ENCODE data around the gene CLCNKB. TPM values are rescaled to one million over a fixed set of nuclear protein-coding genes. Genes with fewer than 3 reads are reported as not detected.
"Not testable (repeated sequence)": the region's sequence is repeated elsewhere in the genome, so short reads cannot be mapped to it uniquely, and the experiment has no call there.

CLCNKB gene
- total RNA-seq, 2 donors from 2014 or later, result 0.14 TPM; not detected in 1

DNA sequence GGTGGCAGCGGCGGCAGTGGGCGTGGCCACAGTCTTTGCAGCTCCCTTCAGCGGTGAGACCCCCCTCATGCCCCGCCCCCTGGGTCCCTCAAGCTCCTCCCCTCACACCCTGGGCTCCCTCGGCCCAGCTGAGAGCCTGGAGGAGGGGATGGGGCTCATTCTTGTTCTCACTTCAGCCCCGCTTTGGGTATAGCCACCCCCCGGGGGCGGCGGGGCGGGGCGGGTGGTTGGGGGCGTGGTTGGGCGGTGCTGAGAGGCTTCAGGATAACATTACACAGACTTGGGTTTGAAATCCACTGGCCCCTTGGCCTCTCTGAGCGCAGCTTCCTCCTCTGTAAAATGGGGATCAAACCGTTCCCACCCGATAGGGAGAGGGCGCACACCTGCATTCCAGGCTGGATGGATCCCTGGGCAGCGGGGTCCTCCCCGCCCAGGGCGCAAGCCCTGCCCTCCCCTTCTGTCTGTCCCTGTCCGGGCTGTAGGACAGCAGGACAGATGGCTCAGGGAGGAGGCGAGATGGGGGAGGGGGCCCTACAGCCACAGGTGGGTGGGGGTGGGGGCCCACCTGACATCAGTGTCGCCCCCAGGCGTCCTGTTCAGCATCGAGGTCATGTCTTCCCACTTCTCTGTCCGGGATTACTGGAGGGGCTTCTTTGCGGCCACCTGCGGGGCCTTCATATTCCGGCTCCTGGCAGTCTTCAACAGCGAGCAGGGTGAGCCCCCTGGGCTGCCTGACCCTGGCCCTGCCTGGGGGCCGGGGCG is 16.7 kb upstream of the CLCNKB start:
- ATAC-seq (peak; percentile 49), DNase-seq (peak in 1 of 2 donors; percentile 31)
- intact Hi-C loops (cut with DNase I, micrococcal nuclease), result no loop called here

DNA sequence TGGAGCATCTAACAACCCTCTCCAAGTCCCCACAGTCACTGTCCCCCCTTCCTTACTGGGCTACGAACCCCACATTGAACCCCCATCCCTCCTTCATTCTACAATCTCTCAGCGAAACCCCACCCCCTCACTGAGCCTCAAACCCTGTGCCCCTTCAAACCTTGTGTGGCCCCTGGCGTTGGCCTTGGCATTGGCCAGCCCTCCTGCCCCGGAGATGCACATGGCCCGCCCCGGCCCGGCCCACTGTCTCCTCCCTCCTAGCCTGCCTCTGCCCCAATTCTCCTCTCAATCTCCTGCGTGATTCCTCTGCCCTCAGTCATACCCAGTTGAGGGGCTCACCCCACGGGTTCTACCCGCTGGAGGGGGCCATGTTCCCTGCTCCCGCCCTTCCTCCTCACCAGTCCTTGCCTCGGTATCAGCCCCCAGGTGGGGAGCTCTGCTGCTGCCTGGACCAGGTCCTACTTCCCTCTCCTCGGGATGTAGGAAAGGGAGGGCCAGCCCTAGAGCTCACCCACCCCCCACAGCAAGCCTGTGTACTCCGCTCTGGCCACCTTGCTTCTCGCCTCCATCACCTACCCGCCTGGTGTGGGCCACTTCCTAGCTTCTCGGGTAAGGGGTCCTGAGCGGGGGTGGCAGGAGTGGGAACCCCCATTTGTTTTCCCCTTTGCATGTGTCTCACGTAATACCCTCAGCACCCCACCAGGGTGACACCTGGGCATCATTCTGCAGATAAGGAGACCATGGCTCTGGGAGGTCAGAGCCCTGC is 15.2 kb upstream of the CLCNKB start:
- no peak for DNase-seq
- intact Hi-C loops (cut with DNase I, micrococcal nuclease), result no loop called here
- ATAC-seq, result no peak

DNA sequence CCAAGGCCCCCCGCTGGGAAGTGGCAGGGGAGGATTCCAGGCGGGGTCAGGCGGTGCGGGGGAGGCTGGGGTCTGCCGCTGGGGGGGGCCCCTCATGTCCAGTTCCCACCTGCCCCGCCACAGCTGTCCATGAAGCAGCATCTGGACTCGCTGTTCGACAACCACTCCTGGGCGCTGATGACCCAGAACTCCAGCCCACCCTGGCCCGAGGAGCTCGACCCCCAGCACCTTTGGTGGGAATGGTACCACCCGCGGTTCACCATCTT is 14.6 kb upstream of the CLCNKB start:
- intact Hi-C loops (cut with DNase I, micrococcal nuclease); ATAC-seq: not testable (repeated sequence)

DNA sequence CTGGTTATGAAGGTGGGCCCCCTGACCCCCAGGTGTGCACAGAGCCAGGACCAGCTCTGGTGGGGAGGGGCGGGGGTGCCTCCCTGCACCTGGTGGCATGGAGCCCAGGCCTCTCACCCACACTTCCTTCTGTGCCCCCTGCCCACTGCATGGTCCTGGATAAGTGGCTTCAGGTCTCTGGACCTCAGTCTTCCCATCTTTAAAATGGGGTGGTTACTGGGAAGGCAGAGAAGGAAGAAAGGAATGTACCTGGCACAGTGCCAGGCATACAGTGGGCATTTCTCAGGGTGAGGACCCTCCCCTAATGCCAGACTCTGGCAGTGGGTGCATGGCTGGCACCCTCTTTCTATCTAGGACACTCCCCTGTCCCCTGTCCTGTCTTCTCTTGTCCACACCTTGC is 14.3 kb upstream of the CLCNKB start:
- DNase-seq (no peak), ATAC-seq (no peak)
- intact Hi-C loops (cut with DNase I, micrococcal nuclease), result no loop called here

More for the DNA sequence above, 14.6 kb upstream of the CLCNKB start:
- DNase-seq, result not testable (repeated sequence)

DNA sequence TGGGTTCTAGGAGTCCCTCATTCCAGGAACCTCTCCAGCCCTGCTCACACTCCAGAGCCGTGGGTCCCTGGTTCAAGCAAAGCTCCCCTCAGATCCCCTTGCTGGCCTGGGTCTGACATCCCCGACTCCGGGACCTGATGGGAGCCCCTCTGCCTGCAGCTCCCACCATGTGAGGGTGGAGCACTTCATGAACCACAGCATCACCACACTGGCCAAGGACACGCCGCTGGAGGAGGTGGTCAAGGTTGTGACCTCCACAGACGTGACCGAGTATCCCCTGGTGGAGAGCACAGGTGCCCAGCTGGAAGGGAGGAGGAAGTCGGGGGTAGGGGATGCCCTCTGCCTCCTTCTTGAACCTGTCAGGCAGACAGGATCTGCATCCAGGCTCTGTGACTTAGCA is 12.0 kb upstream of the CLCNKB start:
- intact Hi-C loops (cut with DNase I, micrococcal nuclease), result no loop called here
- ATAC-seq (no peak), DNase-seq (no peak)

DNA sequence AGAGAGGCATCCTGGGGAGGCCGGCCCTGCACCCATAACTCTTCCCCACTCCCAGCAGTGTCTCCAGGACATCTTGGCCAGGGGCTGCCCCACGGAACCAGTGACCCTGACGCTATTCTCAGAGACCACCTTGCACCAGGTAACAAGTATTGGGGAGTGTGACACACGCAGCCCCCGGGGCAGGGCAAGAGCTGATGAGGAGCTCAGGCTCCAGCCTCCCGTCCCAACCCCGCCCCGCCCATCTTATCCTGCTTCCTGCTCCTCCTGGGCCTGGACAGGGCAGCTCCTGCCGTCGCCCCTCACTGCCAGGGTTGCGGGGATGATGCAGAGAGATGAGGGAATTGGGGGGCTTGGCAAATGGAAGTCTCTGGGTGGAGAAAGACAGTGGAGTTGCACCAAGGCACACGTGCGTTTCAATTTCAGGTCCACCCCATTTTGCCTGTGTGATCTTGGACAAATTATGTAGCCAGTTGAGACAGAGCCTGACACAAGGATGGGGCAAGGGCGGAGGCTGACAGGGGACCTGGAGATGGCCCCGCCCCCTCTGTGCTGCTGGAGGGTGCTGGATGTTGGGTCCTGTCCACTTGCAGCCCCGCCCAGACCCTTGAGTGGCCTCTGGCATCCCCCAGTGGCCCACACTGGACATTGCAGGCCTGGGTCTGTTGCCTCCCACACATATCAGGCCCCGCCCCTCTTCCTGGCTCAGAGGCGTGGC is 11.0 kb upstream of the CLCNKB start:
- peak; percentile 78 to 81 for DNase-seq
- intact Hi-C loops (cut with DNase I, micrococcal nuclease), result no loop called here
- peak; percentile 97 for ATAC-seq

DNA sequence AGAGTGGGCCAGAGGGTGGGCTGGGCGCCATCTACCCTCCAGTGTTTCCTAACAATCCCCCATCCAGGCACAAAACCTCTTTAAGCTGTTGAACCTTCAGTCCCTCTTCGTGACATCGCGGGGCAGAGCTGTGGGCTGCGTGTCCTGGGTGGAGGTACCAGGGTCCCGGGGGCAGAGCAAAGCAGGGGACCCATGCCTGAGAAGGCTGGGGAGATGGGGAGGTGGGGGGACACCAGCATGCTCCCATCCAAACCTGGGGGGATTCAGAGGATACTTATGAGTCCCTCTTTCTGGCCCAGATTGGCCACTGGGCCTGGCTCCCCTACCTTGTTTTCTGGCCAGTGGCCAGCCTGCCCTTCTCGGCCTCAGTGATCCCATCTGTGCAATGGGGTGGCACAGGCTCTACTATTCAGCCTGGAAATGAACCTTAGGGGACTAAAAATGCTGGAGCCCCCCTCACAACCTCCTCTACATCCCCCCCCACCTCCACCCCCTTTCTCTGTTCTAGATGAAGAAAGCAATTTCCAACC is 10.4 kb upstream of the CLCNKB start:
- ATAC-seq; intact Hi-C loops (cut with DNase I, micrococcal nuclease); DNase-seq: not testable (repeated sequence)

DNA sequence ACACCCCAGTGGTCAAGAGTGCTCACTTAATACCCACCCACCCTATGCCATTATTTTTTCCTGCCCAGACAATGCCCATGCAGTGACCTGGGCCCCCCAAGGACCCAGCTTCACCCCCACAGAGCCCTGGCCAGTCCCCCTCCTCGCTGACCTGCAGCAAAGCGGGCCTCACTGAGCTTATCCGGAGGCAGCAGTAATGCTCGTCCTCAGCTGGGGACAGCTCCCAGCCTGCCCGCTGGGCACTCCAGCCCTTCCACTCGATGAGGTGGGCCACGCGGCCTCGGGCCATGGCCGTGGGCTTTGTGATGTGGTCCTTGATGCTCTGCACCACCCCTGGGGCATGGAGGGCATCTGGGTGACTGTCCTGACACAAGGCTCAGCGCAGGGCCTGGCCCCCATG is 7.1 kb upstream of the CLCNKB start:
- intact Hi-C loops (cut with DNase I, micrococcal nuclease), result not testable (repeated sequence)

DNA sequence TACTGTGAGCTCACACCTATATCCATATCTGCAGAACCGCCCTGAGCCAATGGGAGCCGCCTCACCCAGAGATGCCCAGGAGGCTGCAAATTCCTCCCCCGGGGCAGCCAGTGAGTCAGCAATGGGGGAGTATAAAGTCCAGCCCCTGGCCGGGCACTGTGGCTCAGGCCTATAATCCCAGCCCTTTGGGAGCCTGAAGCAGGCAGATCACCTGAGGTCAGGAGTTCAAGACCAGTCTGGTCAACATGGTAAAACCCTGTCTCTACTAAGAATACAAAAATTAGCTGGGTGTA is 5.0 kb upstream of the CLCNKB start:
- intact Hi-C loops (cut with DNase I, micrococcal nuclease), result no loop called here
- no peak for DNase-seq
- peak; percentile 23 for ATAC-seq

More for the DNA sequence above, 7.1 kb upstream of the CLCNKB start:
- DNase-seq, ATAC-seq: not testable (repeated sequence)

DNA sequence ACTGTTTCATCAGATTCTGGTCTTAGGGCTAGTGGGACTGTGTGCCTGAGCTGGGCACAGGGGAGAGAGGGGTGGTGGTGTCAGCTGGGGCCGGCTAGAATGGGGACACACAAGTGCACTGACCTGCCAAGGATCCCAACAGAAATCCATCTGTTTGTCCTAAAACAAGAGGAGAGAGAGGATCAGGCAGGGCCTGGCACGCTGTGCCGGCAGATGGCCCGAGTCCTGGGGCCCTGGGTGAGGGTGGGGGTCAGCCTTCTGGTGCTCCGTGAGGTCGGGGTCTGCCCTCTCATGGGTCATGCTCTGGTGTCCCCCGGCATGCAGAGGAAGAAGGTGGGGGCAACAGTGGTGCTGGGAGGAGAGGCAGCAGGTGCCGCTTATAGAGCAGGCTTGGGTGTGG is 3.7 kb upstream of the CLCNKB start:
- ATAC-seq; DNase-seq; intact Hi-C loops (cut with DNase I, micrococcal nuclease): not testable (repeated sequence)

DNA sequence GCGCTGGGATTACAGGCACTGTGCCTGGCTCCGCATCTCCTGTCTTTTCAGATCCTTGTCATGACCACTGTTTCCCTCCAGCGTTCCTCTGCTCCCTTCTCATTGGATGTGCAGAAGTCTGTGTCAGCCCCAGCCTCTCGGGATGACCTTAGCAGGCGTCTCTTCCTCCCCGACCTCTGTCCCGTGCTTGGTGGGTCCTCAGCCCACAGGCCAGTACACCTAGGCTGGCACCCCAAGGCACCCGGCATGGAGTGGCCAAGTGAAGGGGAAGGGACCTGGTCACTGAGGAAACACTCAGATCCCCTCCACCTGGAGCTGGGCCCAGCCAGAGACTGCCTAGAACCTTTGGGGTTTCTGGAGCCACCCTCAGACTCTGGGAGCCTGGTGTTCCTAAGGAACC is 2.4 kb upstream of the CLCNKB start:
- DNase-seq (no peak), ATAC-seq (no peak)
- intact Hi-C loops (cut with DNase I, micrococcal nuclease), result no loop called here

DNA sequence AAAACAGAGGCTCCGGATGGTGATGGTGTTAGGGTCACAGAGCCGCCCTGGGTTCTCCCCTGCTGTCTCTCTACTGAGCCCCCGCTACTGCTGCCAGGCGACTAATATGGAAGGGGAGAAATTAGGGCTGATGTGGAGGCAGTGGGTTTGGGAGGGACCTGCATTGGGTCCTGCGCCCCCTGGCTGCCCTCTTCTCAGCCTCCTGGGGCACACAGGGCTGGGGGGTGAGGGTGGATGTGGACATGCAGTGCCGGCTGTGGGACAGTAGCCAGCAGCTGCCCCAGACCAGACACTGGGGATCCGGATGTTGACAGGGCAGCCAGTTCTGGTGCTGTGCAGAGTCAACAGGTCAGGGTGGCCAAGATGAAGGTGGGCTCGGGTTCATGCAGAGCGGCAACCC is 1.5 kb upstream of the CLCNKB start:
- intact Hi-C loops (cut with DNase I, micrococcal nuclease), result no loop called here
- ATAC-seq (no peak), DNase-seq (no peak)

DNA sequence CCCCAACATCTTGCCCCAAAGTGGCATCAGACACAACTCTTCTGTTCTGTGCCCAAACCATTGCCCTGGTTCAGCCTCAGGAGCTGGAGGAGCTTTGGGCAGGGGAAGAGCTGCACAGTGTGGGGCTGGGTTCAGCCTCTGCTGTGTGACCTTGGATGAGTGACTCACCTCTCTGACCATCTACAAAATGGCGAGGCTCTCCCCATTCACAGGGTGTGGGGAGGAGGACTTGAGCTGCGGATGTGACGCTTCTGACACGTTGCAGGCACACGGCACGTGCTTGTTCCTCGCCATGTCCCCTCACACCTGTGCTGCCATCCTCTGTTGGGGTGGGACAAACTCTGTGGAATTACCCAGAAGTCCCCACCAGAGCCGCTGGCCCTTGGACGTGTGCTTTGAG is 928 bp upstream of the CLCNKB start:
- intact Hi-C loops (cut with DNase I, micrococcal nuclease); DNase-seq; ATAC-seq: not testable (repeated sequence)

DNA sequence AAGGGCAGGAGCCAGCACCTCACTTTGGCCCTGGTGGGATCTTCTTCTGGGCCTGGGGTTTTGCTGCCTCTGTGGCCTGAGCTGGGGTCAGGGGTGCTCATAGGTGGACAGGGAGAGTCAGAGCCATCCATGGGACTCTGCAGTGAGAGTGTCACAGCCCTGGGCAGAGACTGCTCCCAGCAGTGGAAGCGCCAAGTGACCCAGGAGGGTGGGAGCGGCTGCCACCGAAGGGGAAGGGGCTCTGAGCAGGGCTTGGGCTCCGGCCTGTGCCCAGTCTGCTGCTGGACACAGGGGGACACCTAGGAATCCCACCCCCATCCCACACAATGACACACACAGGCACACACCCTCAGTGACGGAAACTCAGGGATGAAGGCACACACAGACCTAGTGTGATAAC is 368 bp downstream of the CLCNKB start:
- ATAC-seq (no peak), DNase-seq (no peak)
- intact Hi-C loops (cut with DNase I, micrococcal nuclease), result no loop called here

DNA sequence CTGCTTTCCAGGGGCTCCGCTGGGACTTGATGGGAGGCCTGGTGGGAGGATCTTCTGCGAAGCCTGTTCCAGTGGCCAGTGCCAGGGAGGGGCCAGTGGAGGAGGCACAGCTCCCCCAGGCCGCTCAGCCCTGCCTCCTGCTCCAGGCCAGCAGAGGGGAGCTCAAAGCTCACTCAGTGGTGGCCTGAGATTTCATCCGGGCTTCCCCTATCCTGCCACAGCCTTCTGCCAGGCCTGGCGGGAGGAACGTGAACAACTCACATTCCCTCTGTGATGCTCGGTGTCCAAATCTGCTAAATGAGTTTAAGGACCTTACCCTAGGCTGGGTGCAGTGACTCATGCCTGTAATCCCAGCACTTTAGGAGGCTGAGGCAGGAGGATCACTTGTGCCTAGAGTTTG is 3.3 kb downstream of the CLCNKB start:
- DNase-seq (no peak), ATAC-seq (no peak)
- intact Hi-C loops (cut with DNase I, micrococcal nuclease), result no loop called here

DNA sequence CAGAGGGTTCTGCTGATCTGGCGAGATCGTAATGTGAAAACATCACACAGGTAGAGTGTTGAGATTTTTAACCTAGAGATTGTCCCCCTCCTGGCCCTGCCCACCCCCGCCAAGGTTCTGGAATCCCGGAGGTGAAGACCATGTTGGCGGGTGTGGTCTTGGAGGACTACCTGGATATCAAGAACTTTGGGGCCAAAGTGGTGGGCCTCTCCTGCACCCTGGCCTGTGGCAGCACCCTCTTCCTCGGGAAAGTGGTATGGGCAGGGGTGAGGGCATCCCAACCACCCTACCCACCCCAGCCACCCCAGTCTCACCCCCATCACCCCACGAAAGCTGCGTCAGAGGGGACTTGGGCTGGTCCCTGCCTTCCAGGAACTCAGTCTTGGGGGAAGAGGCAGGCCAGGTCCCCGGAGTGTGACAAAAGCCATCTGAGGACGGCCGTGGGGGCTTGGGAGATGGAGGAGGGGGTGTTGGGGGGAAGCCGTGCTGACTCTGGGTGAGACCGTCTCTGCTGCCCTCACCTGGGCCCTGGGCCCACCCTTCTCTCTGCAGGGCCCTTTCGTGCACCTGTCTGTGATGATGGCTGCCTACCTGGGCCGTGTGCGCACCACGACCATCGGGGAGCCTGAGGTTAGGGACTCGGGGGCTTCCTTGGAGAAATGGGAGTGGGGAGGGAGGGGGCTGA is 4.4 kb downstream of the CLCNKB start:
- intact Hi-C loops (cut with DNase I, micrococcal nuclease), result no loop called here
- DNase-seq (no peak), ATAC-seq (no peak)

DNA sequence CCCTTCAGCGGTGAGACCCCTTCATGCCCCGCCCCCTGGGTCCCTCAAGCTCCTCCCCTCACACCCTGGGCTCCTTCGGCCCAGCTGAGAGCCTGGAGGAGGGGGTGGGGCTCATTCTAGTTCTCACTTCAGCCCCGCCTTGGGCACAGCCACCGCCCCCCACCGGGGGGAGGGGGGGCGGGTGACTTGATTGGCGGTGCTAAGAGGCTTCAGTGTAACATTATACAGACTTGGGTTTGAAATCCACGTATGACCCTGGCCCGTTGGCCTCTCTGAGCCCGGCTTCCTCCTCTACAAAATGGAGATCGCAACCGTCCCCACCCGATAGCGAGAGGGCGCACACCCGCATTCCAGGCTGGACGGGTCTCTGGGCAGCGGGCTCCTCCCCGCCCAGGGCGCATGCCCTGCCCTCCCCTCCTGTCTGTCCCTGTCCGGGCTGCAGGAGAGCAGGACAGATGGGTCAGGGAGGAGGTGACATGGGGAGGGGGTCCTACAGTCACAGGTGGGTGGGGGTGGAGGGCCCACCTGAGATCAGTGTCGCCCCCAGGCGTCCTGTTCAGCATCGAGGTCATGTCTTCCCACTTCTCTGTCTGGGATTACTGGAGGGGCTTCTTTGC is 5.1 kb downstream of the CLCNKB start:
- ATAC-seq, result peak; percentile 64
- DNase-seq, result peak; percentile 50 to 60
- intact Hi-C loops (cut with DNase I, micrococcal nuclease), result no loop called here

DNA sequence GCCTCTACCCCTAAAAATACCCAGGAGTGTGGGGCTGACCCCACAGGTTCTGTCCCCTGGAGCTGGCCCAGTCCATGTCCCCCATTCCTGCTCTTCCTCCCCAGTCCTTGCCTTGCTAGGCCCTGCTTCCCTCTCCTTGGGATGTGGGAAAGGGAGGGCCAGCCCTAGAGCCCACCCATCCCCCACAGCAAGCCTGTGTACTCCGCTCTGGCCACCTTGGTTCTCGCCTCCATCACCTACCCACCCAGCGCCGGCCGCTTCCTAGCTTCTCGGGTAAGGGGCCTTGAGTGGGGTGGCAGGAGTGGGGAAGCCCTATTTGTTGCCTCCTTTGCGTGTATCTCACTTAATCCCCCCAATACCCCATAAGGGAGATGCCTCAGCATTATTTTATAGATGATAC is 6.7 kb downstream of the CLCNKB start:
- intact Hi-C loops (cut with DNase I, micrococcal nuclease), result loop anchor here in 1 of 2 donors (10.0 kb wide), 1 partner anchor 246 kb away; the partner anchor contains the start of gene UQCRHL
- ATAC-seq (no peak), DNase-seq (no peak)

DNA sequence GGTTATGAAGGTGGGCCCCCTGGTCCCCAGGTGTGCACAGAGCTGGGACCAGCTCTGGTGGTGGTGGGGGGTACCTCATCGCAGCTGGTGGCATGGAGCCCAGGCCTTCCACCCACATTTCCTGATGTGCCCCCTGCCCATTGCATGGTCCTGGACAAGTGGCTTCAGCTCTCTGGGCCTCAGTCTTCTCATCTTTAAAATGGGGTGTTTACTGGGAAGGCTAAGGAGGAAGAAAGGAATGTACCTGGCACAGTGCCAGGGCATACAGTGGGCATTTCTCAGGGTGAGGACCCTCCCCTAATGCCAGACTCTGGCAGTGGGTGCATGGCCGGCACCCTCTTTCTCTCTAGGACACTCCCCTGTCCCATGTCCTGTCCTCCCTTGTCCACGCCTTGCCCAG is 7.5 kb downstream of the CLCNKB start:
- DNase-seq, result no peak
- no peak for ATAC-seq
- intact Hi-C loops (cut with DNase I, micrococcal nuclease), result loop anchor here in 1 of 2 donors (10.0 kb wide), 1 partner anchor 246 kb away; the partner anchor contains the start of gene UQCRHL
